ENCODE measurements around the gene IL7R. TPM values are rescaled to one million over a fixed set of nuclear protein-coding genes. Genes with fewer than 3 reads are reported as not detected.
"Not testable (repeated sequence)": the region's sequence is repeated elsewhere in the genome, so short reads cannot be mapped to it uniquely, and the experiment has no call there.

IL7R gene
- total RNA-seq, 2 donors from 2014 or later = 3.1 to 3.2 TPM

DNA sequence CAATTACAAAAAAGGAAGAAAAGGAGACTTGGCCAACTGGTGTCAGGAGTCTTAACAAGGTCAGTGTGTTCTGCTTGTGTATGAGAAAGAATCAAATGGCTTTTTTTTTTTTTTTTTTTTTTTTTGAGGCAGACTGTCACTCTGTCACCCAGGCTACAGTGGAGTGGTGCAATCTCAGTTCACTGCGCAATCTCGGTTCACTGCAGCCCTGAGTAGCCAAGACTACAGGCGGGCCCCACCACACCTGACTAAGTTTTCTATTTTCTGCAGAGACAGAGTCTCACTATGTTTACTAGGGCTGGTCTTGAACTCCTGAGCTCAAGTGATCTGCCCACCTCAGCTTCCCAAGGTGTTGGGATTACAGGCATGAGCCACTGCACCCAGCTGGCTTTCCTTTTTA, 3.1 kb upstream of the IL7R start:
- H3K9me3 ChIP-seq = no peaks in the 10 kb centered on the region
- peaks cover 0 to 8% of the 10 kb centered on the region in 2 donors for H3K4me1 ChIP-seq
- H3K4me3 ChIP-seq = no peak overlapping the region
- no peak overlapping the region for H3K27ac ChIP-seq
- no peaks in the 10 kb centered on the region for H3K36me3 ChIP-seq
- no peak for DNase-seq (ENCODE audit: low spot score)
- TF ChIP-seq, protein P1, sequence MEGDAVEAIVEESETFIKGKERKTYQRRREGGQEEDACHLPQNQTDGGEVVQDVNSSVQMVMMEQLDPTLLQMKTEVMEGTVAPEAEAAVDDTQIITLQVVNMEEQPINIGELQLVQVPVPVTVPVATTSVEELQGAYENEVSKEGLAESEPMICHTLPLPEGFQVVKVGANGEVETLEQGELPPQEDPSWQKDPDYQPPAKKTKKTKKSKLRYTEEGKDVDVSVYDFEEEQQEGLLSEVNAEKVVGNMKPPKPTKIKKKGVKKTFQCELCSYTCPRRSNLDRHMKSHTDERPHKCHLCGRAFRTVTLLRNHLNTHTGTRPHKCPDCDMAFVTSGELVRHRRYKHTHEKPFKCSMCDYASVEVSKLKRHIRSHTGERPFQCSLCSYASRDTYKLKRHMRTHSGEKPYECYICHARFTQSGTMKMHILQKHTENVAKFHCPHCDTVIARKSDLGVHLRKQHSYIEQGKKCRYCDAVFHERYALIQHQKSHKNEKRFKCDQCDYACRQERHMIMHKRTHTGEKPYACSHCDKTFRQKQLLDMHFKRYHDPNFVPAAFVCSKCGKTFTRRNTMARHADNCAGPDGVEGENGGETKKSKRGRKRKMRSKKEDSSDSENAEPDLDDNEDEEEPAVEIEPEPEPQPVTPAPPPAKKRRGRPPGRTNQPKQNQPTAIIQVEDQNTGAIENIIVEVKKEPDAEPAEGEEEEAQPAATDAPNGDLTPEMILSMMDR (IDR thresholded peaks at IDR 0.05) = no peak
- no peaks in the 10 kb centered on the region for H3K27me3 ChIP-seq

DNA sequence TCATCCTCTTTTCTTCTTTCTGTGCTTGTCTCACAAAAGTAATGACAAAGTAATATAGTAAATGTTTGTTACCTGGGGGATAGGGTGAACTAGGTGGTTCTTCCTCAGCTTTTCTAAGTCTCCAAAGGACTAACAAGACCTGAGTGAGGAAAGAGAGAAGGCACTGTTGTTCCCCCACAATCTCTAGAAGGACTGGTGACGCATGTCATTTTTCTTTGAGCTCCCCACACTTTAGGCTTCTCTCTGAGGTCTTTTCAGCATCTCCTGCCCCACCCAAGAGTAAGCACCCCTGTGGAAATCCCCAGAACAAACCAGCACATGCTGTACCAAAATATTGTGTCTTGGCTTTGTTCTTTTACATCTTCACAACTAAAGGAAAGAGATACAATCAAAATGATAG, 2.4 kb upstream of the IL7R start:
- TF ChIP-seq, protein P1 (IDR thresholded peaks at IDR 0.05) = no peak
- Histone ChIP-seq H3K36me3 (no peaks in the 10 kb centered on the region), H3K27ac (no peak overlapping the region), H3K27me3 (no peaks in the 10 kb centered on the region), H3K4me1 (peaks cover 0 to 8% of the 10 kb centered on the region in 2 donors), H3K9me3 (no peaks in the 10 kb centered on the region), H3K4me3 (no peak overlapping the region)
- DNase-seq (ENCODE audit: low spot score) = no peak

DNA sequence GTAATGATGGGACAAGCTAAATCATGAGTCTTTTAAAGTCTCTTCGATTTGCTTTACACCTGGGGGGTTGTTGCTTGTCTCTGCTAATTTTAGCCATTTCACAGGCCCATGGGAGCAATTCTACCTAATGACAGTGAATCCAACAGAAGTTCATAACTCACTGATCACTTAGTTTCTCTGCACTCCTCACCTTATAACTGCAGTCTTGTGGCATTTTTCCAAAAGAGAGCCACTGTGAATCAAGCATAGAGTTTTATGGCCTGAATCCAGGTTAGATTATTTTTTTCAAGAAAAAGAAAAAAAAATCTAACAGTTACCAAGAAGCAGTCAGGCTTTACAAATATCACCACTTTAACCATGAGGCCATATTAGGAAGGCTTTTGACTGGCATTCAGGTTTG, 1.5 kb upstream of the IL7R start:
- no peak overlapping the region for H3K27ac ChIP-seq
- no peak for DNase-seq (ENCODE audit: low spot score)
- H3K4me1 ChIP-seq = peaks cover 0 to 8% of the 10 kb centered on the region in 2 donors
- H3K36me3 ChIP-seq = no peaks in the 10 kb centered on the region
- H3K9me3 ChIP-seq = no peaks in the 10 kb centered on the region
- H3K27me3 ChIP-seq = no peaks in the 10 kb centered on the region
- H3K4me3 ChIP-seq = no peak overlapping the region
- TF ChIP-seq, protein P1 (IDR thresholded peaks at IDR 0.05) = no peak

DNA sequence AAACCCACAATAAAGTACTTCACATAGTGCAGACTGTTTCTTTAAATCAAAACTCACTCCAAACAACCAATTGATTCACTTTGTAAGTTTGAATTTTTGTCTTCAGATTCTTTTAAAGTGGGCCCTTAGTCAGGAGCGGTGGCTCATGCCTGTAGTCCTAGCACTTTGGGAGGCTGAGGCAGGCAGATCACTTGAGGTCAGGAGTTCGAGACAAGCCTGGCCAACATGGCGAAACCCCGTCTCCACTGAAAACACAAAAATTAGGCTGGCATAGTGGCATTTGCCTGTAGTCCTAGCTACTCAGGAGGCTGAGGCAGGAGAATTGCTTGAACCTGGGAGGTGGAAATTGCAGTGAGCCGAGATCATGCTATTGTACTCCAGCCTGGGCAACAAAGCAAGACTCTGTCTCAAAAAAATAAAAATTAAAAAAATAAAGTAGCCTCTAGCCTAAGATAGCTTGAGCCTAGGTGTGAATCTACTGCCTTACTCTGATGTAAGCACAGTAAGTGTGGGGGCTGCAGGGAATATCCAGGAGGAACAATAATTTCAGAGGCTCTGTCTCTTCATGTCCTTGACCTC, 416 bp upstream of the IL7R start:
- H3K9me3 ChIP-seq; H3K27me3 ChIP-seq; H3K27ac ChIP-seq; H3K36me3 ChIP-seq; H3K4me3 ChIP-seq; DNase-seq (ENCODE audit: low spot score); H3K4me1 ChIP-seq: not testable (repeated sequence)

DNA sequence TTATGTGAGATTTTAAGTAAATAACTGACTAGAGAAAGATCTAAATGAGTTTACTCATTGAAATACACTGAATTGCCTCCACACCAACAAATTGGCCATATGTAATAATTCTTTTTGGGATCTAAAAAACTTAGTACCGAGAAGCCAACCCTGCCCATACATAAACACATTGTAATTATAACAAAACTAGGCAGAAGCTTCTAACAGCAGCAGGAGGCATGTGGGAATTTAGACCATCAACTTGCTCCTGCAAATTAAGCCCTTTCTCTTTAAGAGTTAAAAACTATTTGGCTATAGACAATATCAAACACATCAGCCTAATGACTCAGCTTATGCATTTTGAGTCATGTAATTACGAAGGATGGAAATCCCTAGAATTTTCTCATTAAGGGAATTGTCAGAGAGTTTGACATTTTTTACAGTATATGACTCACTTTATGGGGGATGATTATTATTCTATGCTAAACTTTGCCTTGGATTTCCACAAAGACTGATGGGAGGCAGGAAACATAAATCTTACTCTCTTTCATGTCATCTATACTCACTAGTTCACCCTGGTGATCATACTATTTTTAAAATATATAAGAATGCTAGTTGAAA, 1.0 kb downstream of the IL7R start:
- Histone ChIP-seq H3K27ac (no peak overlapping the region), H3K4me3 (no peak overlapping the region), H3K27me3 (no peaks in the 10 kb centered on the region), H3K4me1 (no peaks in the 10 kb centered on the region), H3K36me3 (no peaks in the 10 kb centered on the region), H3K9me3 (no peaks in the 10 kb centered on the region)
- no peak for DNase-seq (ENCODE audit: low spot score)
- TF ChIP-seq, protein P1 (IDR thresholded peaks at IDR 0.05) = no peak

DNA sequence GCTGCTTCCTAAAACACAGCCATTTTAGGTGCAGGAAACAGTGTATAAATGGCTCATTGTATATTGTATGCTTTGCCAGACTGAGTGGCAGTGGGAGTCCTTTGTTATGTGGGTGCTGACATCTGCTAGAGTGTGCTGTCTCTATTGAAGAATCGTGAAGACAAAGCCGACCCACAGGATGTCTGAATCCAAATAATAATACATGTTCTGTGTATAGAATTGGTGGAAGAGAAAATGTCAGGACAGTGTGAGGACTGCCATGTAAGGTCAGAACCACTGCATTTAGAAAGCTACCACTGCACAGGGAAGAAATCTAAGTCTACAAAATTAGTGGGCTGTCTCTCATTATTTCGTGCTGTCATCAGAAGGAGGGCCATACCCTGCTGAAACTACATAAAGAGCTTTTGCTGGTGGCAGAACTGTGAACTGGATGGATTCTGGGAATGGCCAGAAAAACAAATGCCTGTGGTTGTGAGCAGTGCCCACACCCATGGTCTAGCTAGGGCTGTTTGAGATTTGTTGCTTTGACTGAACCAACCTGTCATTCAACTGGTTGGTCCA, 2.5 kb downstream of the IL7R start:
- no peak for DNase-seq (ENCODE audit: low spot score)
- Histone ChIP-seq H3K36me3 (no peaks in the 10 kb centered on the region), H3K27me3 (no peaks in the 10 kb centered on the region), H3K27ac (no peak overlapping the region), H3K9me3 (no peaks in the 10 kb centered on the region), H3K4me1 (no peaks in the 10 kb centered on the region), H3K4me3 (no peak overlapping the region)
- TF ChIP-seq, protein P1 (IDR thresholded peaks at IDR 0.05) = no peak
